ENCODE measurements around the gene MCF2L. TPM values are rescaled to one million over a fixed set of nuclear protein-coding genes. Genes with fewer than 3 reads are reported as not detected.

Gene MCF2L
- total RNA-seq, 1 experiment from 2014 or later, result 5.9 TPM

DNA sequence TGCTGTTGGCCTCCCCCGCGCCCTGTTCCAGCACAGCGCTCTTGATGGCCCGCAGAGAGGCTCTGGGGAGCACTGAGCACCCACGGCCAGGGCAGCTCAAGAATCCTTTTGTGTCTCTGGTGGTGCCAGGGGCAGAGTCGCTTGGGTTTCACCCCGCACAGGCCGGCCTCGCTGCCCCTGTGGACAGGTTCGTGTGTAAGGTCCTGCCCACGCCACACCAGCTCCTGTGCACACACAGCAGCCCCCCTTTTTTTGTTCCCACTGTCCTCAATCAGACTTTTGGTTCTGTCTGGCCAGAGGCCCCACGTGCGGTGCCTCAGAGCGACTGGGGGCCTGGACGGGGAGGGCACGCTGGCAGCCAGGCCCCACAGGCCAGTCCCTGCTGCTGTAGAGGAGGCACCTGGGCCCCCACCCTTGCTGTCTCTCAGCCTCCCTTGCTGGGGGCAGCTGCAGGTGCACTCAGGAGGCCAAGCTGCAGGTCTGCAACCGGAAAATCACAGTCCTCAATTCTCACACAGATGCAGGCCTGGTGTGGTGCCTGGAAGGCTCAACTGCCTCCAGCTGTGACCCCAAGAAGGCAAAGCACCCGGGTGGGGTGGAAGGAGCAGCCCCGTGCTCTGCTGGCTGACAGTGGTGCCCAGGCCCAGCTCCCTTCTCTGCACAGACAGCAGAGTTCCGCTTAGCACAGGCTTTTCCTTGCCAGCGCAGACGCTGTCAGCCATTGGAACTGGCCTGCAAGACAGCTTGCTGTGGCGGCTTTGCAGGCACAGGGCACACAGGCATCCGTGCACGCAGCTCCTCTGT is 124.0 kb downstream of the MCF2L start:
- Histone ChIP-seq H3K4me2 (ENCODE audit: low read length) (no peak overlapping the region), H3K27ac (ENCODE audit: low read length) (no peak overlapping the region), H3K9me3 (ENCODE audit: low read length) (no peaks in the 10 kb centered on the region), H4K20me1 (ENCODE audit: low read length) (no peaks in the 10 kb centered on the region), H3F3A (ENCODE audit: low read length, unreplicated experiment) (no peaks in the 10 kb centered on the region), H3K9ac (ENCODE audit: low read length) (no peak overlapping the region), H3K79me2 (ENCODE audit: low read length) (no peaks in the 10 kb centered on the region), H3K4me3 (ENCODE audit: low read length) (no peak overlapping the region), H3K27me3 (ENCODE audit: low read length) (no peaks in the 10 kb centered on the region), H3K9me2 (replicated peaks; ENCODE audit: low read length) (no peaks in the 10 kb centered on the region), H3K4me1 (ENCODE audit: insufficient read depth, low read length) (no peaks in the 10 kb centered on the region), H3K36me3 (ENCODE audit: low read depth, low read length) (no peaks in the 10 kb centered on the region), H2AFZ (ENCODE audit: low read length) (no peak overlapping the region)
- DNase-seq (no peak), ATAC-seq (no peak)
- no peak for TF ChIP-seq EZH2 (IDR thresholded peaks at IDR 0.05; ENCODE audit: low read length, unreplicated experiment)
- TF ChIP-seq EZH2phosphoT487 (IDR thresholded peaks at IDR 0.05; ENCODE audit: borderline replicate concordance, low read length), result no peak
- TF ChIP-seq, protein P1, sequence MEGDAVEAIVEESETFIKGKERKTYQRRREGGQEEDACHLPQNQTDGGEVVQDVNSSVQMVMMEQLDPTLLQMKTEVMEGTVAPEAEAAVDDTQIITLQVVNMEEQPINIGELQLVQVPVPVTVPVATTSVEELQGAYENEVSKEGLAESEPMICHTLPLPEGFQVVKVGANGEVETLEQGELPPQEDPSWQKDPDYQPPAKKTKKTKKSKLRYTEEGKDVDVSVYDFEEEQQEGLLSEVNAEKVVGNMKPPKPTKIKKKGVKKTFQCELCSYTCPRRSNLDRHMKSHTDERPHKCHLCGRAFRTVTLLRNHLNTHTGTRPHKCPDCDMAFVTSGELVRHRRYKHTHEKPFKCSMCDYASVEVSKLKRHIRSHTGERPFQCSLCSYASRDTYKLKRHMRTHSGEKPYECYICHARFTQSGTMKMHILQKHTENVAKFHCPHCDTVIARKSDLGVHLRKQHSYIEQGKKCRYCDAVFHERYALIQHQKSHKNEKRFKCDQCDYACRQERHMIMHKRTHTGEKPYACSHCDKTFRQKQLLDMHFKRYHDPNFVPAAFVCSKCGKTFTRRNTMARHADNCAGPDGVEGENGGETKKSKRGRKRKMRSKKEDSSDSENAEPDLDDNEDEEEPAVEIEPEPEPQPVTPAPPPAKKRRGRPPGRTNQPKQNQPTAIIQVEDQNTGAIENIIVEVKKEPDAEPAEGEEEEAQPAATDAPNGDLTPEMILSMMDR (conservative IDR thresholded peaks at IDR 0.05; ENCODE audit: low read depth, low read length), result no peak
- no TSS peak for BruUV-seq (replicated peaks)
- POLR2A ChIA-PET (ENCODE audit: unreplicated experiment), result no interaction called here
- CTCF ChIA-PET, result no interaction called here
- intact Hi-C loops (cut with micrococcal nuclease), result no loop called here

DNA sequence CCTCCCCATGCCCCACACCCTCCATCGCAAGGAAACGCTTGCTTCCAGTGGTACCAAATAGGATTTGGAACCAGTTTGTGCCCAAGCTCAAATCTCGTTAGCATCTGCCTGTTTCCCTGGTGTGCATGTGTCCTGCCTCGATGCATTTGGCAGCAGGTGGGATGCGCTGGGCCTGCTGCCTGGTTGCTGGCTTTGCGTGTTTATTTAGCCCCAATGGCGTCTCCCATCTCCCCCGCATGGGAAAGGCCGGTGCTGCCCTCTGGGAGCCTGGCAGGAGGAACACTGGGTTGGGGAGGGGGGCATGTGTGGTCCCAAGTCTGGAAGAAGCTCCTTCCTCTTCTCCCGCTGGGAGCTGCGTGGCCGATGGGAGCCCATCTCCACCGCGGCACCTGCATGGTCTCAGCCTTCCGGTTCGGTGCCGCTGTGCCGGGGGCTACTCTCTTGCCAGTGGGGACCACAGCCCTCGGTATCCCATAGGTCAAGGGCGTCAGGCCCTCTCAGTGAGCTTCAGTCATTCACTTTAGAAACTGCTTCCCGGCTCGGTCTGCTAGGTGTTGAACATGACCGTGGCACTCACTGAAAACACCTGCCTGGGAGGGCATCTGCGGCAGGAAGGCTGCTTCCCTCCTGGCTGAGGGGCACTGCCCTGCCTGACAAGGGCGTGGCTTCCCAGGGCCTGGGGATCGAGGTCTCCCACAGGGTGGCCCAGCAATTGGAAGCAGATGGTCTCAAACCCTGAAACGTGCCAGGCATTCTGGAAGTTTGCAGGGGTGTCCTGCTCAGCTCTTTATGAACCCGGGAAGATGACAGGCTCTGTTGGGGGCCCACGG is 124.8 kb downstream of the MCF2L start:
- Histone ChIP-seq H4K20me1 (ENCODE audit: low read length) (no peaks in the 10 kb centered on the region), H3K4me1 (ENCODE audit: insufficient read depth, low read length) (no peaks in the 10 kb centered on the region), H3K9me2 (replicated peaks; ENCODE audit: low read length) (no peaks in the 10 kb centered on the region), H3K36me3 (ENCODE audit: low read depth, low read length) (no peaks in the 10 kb centered on the region), H2AFZ (ENCODE audit: low read length) (no peak overlapping the region), H3F3A (ENCODE audit: low read length, unreplicated experiment) (no peaks in the 10 kb centered on the region), H3K4me3 (ENCODE audit: low read length) (no peak overlapping the region), H3K9me3 (ENCODE audit: low read length) (no peaks in the 10 kb centered on the region), H3K79me2 (ENCODE audit: low read length) (no peaks in the 10 kb centered on the region), H3K27ac (ENCODE audit: low read length) (no peak overlapping the region), H3K27me3 (ENCODE audit: low read length) (no peaks in the 10 kb centered on the region), H3K4me2 (ENCODE audit: low read length) (no peak overlapping the region), H3K9ac (ENCODE audit: low read length) (no peak overlapping the region)
- no peak for ATAC-seq
- POLR2A ChIA-PET (ENCODE audit: unreplicated experiment), result no interaction called here
- TF ChIP-seq, protein P1 (conservative IDR thresholded peaks at IDR 0.05; ENCODE audit: low read depth, low read length), result no peak
- no peak for TF ChIP-seq EZH2phosphoT487 (IDR thresholded peaks at IDR 0.05; ENCODE audit: borderline replicate concordance, low read length)
- TF ChIP-seq EZH2 (IDR thresholded peaks at IDR 0.05; ENCODE audit: low read length, unreplicated experiment), result no peak
- BruUV-seq (replicated peaks), result no TSS peak
- no peak for DNase-seq
- CTCF ChIA-PET, result no interaction called here
- intact Hi-C loops (cut with micrococcal nuclease), result no loop called here

DNA sequence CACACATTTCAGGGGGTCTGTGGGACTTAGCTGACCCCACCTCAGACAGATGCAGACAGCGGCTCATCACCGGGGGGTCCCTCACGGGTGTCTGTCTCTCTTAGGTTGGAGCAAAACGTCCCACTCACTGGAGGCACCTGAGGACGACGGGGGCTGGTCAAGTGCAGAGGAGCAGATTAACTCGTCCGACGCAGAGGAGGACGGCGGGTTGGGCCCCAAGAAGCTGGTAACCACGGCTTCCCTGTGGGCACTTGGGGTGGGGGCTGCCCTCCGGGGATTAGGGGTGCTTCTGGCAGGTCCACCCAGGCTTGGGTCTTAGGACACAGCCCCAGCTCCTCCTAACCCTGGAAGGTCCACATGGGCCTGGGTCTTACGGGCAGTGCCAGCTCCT is 125.4 kb downstream of the MCF2L start:
- ChIA-PET CTCF (no interaction called here), POLR2A (ENCODE audit: unreplicated experiment) (no interaction called here)
- Histone ChIP-seq H4K20me1 (ENCODE audit: low read length) (no peaks in the 10 kb centered on the region), H3K9me2 (replicated peaks; ENCODE audit: low read length) (no peaks in the 10 kb centered on the region), H3K9ac (ENCODE audit: low read length) (no peak overlapping the region), H3K9me3 (ENCODE audit: low read length) (no peaks in the 10 kb centered on the region), H3K4me2 (ENCODE audit: low read length) (no peak overlapping the region), H3K79me2 (ENCODE audit: low read length) (no peaks in the 10 kb centered on the region), H3K4me1 (ENCODE audit: insufficient read depth, low read length) (no peaks in the 10 kb centered on the region), H3K36me3 (ENCODE audit: low read depth, low read length) (no peaks in the 10 kb centered on the region), H2AFZ (ENCODE audit: low read length) (no peak overlapping the region), H3F3A (ENCODE audit: low read length, unreplicated experiment) (no peaks in the 10 kb centered on the region), H3K27me3 (ENCODE audit: low read length) (no peaks in the 10 kb centered on the region), H3K4me3 (ENCODE audit: low read length) (no peak overlapping the region), H3K27ac (ENCODE audit: low read length) (no peak overlapping the region)
- DNase-seq (no peak), ATAC-seq (no peak)
- no TSS peak for BruUV-seq (replicated peaks)
- intact Hi-C loops (cut with micrococcal nuclease), result no loop called here
- TF ChIP-seq, protein P1 (conservative IDR thresholded peaks at IDR 0.05; ENCODE audit: low read depth, low read length), result no peak
- TF ChIP-seq EZH2 (IDR thresholded peaks at IDR 0.05; ENCODE audit: low read length, unreplicated experiment) (no peak), EZH2phosphoT487 (IDR thresholded peaks at IDR 0.05; ENCODE audit: borderline replicate concordance, low read length) (no peak)
